GM18520 (cell line): ENCODE results near the gene PAFAH1B2.
A peak's percentile ranks its signal among the peaks of the same experiment; 100 is the strongest.
"Not testable (repeated sequence)": the region's sequence is repeated elsewhere in the genome, so short reads cannot be mapped to it uniquely, and the experiment has no call there.

Experiments
- ATAC-seq: cut with Tn5 transposase; IDR thresholded peaks from one replicate; pipeline ENCODE4 v1.9.1; 2021; ENCODE audit not compliant: unreplicated experiment

The PAFAH1B2 gene

GRCh38 chr11:117172724-117173421 lies 28.8 kb downstream of the PAFAH1B2 start:
- no peak for ATAC-seq

GRCh38 chr11:117175104-117175503 lies 31.0 kb downstream of the PAFAH1B2 start:
- no peak for ATAC-seq

- no peak for ATAC-seq
Measured at GRCh38 chr11:117175781-117176180, 31.7 kb downstream of the PAFAH1B2 start.

- ATAC-seq: no peak
Measured at GRCh38 chr11:117176186-117176585, 32.1 kb downstream of the PAFAH1B2 start.

- no peak for ATAC-seq
Measured at GRCh38 chr11:117177534-117178209, 33.6 kb downstream of the PAFAH1B2 start.

- peak; percentile 93 for ATAC-seq
Measured at GRCh38 chr11:117178210-117179034, 34.3 kb downstream of the PAFAH1B2 start, which contains the start of gene SIDT2. Gene SIDT2, plus strand, starts transcription at chr11:117178743. Its CDS starts 521 bp downstream, at chr11:117179264.

GRCh38 chr11:117179048-117179999 lies 35.2 kb downstream of the PAFAH1B2 start:
- ATAC-seq: no peak

GRCh38 chr11:117180020-117180419 lies 35.9 kb downstream of the PAFAH1B2 start:
- no peak for ATAC-seq

- no peak for ATAC-seq
Measured at GRCh38 chr11:117180661-117181585, 36.8 kb downstream of the PAFAH1B2 start.

- ATAC-seq: no peak
Measured at GRCh38 chr11:117181586-117182550, 37.8 kb downstream of the PAFAH1B2 start.

GRCh38 chr11:117182551-117182935 lies 38.5 kb downstream of the PAFAH1B2 start:
- no peak for ATAC-seq

- ATAC-seq: not testable (repeated sequence)
Measured at GRCh38 chr11:117183178-117183577, 39.1 kb downstream of the PAFAH1B2 start.

- ATAC-seq: no peak
Measured at GRCh38 chr11:117183724-117184349, 39.8 kb downstream of the PAFAH1B2 start.

- ATAC-seq: no peak
Measured at GRCh38 chr11:117185736-117186430, 41.8 kb downstream of the PAFAH1B2 start.

- ATAC-seq: no peak
Measured at GRCh38 chr11:117186431-117186761, 42.3 kb downstream of the PAFAH1B2 start.

GRCh38 chr11:117187007-117187406 lies 42.9 kb downstream of the PAFAH1B2 start:
- ATAC-seq: no peak

- ATAC-seq: no peak
Measured at GRCh38 chr11:117187428-117187798, 43.3 kb downstream of the PAFAH1B2 start.
